Measurements from ENCODE around the gene SLPI.
A peak's percentile ranks its signal among the peaks of the same experiment; 100 is the strongest.

The SLPI gene

GRCh38 chr20:45229264-45230056 is 24.9 kb downstream of the SLPI start:
- no peak for TF ChIP-seq EZH2 (IDR thresholded peaks at IDR 0.05; ENCODE audit: borderline replicate concordance, low read depth, low read length, severe bottlenecking)
- peak; percentile 76 for TF ChIP-seq CTCF (IDR thresholded peaks at IDR 0.05; ENCODE audit: borderline replicate concordance, extremely low read depth, low read length, poor library complexity, severe bottlenecking)
- Histone ChIP-seq H3K4me1 (ENCODE audit: insufficient read depth, low read length) (no peaks in the 10 kb centered on the region), H4K20me1 (ENCODE audit: insufficient read depth, low read length) (no peaks in the 10 kb centered on the region), H2AFZ (ENCODE audit: low read depth, low read length) (no peak overlapping the region), H3K9me3 (ENCODE audit: insufficient read depth, low read length, severe bottlenecking) (no peaks in the 10 kb centered on the region), H3K27ac (ENCODE audit: low read length) (no peak overlapping the region), H3K36me3 (ENCODE audit: insufficient read depth, low read length) (no peaks in the 10 kb centered on the region), H3K9ac (ENCODE audit: low read depth, low read length) (no peak overlapping the region), H3K4me2 (ENCODE audit: insufficient read depth, low read length) (no peak overlapping the region), H3K4me3 (ENCODE audit: low read depth in 1 of 2, low read length in 2 of 2) (no peak overlapping the region), H3K27me3 (ENCODE audit: insufficient read depth, low read length, poor library complexity) (peaks cover 16% of the 10 kb centered on the region), H3K79me2 (ENCODE audit: insufficient read depth, low read length) (no peaks in the 10 kb centered on the region)
- ATAC-seq (ENCODE audit: insufficient read depth, low read depth) (peak; percentile 68), DNase-seq (peak; percentile 55)

- no peak overlapping the region for H3K4me2 ChIP-seq (ENCODE audit: insufficient read depth, low read length)
- H3K79me2 ChIP-seq (ENCODE audit: insufficient read depth, low read length), result no peaks in the 10 kb centered on the region
- H3K4me1 ChIP-seq (ENCODE audit: insufficient read depth, low read length), result no peaks in the 10 kb centered on the region
- no peak overlapping the region for H3K27ac ChIP-seq (ENCODE audit: low read length)
- H3K27me3 ChIP-seq (ENCODE audit: insufficient read depth, low read length, poor library complexity), result peaks cover 26% of the 10 kb centered on the region
- no peak overlapping the region for H3K4me3 ChIP-seq (ENCODE audit: low read depth in 1 of 2, low read length in 2 of 2)
- H3K9ac ChIP-seq (ENCODE audit: low read depth, low read length), result no peak overlapping the region
- ATAC-seq (ENCODE audit: insufficient read depth, low read depth) (no peak), DNase-seq (no peak)
- TF ChIP-seq EZH2 (IDR thresholded peaks at IDR 0.05; ENCODE audit: borderline replicate concordance, low read depth, low read length, severe bottlenecking) (no peak), CTCF (IDR thresholded peaks at IDR 0.05; ENCODE audit: borderline replicate concordance, extremely low read depth, low read length, poor library complexity, severe bottlenecking) (no peak)
- no peaks in the 10 kb centered on the region for H3K36me3 ChIP-seq (ENCODE audit: insufficient read depth, low read length)
- H2AFZ ChIP-seq (ENCODE audit: low read depth, low read length), result no peak overlapping the region
- H4K20me1 ChIP-seq (ENCODE audit: insufficient read depth, low read length), result no peaks in the 10 kb centered on the region
- H3K9me3 ChIP-seq (ENCODE audit: insufficient read depth, low read length, severe bottlenecking), result no peaks in the 10 kb centered on the region
Measured at GRCh38 chr20:45226287-45226686, 28.1 kb downstream of the SLPI start.

- Histone ChIP-seq H3K27ac (ENCODE audit: low read length) (no peak overlapping the region), H3K4me1 (ENCODE audit: insufficient read depth, low read length) (no peaks in the 10 kb centered on the region), H3K4me3 (ENCODE audit: low read depth in 1 of 2, low read length in 2 of 2) (no peak overlapping the region), H2AFZ (ENCODE audit: low read depth, low read length) (no peak overlapping the region), H3K27me3 (ENCODE audit: insufficient read depth, low read length, poor library complexity) (peaks cover 36% of the 10 kb centered on the region), H3K9ac (ENCODE audit: low read depth, low read length) (no peak overlapping the region), H3K4me2 (ENCODE audit: insufficient read depth, low read length) (no peak overlapping the region), H3K9me3 (ENCODE audit: insufficient read depth, low read length, severe bottlenecking) (no peaks in the 10 kb centered on the region), H3K79me2 (ENCODE audit: insufficient read depth, low read length) (no peaks in the 10 kb centered on the region), H3K36me3 (ENCODE audit: insufficient read depth, low read length) (no peaks in the 10 kb centered on the region), H4K20me1 (ENCODE audit: insufficient read depth, low read length) (no peaks in the 10 kb centered on the region)
- ATAC-seq (ENCODE audit: insufficient read depth, low read depth), result no peak
- TF ChIP-seq CTCF (IDR thresholded peaks at IDR 0.05; ENCODE audit: borderline replicate concordance, extremely low read depth, low read length, poor library complexity, severe bottlenecking) (no peak), EZH2 (IDR thresholded peaks at IDR 0.05; ENCODE audit: borderline replicate concordance, low read depth, low read length, severe bottlenecking) (no peak)
- DNase-seq, result no peak
Measured at GRCh38 chr20:45223136-45223535, 31.2 kb downstream of the SLPI start.
